SK-N-SH treated with all-trans-retinoic acid at 6 μM for 48 hours (cell line): ENCODE data around the gene NF1.
"Not testable (repeated sequence)": the region's sequence is repeated elsewhere in the genome, so short reads cannot be mapped to it uniquely, and the experiment has no call there.

Experiments
- ATAC-seq: fragments of 200-7000 bp; cut with Tn5 transposase; 3 replicates; pipeline ENCODE4 v1.9.1; 2020; ENCODE audit warnings: mild to moderate bottlenecking, moderate library complexity
- ARNTL ChIP-seq: fragments of 450-650 bp; formaldehyde crosslinking; IDR thresholded peaks from 2 replicates; pipeline ENCODE4 v1.5.0; 2020; ENCODE audit warnings: low read depth, mild to moderate bottlenecking, moderate library complexity, borderline replicate concordance
- BACH2 ChIP-seq: fragments of 250-450 bp; sonication (Bioruptor Pico); IDR thresholded peaks from 2 replicates; pipeline ENCODE4 v1.9.0; 2021; ENCODE audit warnings: mild to moderate bottlenecking, borderline replicate concordance
- CSDC2 ChIP-seq: fragments of 250-450 bp; sonication (Bioruptor Pico); IDR thresholded peaks from 2 replicates; pipeline ENCODE4 v1.5.0; 2020; ENCODE audit warnings: mild to moderate bottlenecking, moderate library complexity
- CSRNP3 ChIP-seq: fragments of 250-450 bp; sonication (Bioruptor Pico); IDR thresholded peaks from 2 replicates; pipeline ENCODE4 v1.5.1; 2021; ENCODE audit warnings: mild to moderate bottlenecking, moderate library complexity
- ESRRG ChIP-seq: fragments of 250-450 bp; sonication (Bioruptor Pico); IDR thresholded peaks from 2 replicates; pipeline ENCODE4 v1.6.1; 2021; ENCODE audit warnings: mild to moderate bottlenecking
- GLIS3 ChIP-seq: fragments of 250-450 bp; sonication (Bioruptor Pico); IDR thresholded peaks from 2 replicates; pipeline ENCODE4 v1.5.0; 2020; ENCODE audit warnings: mild to moderate bottlenecking, moderate library complexity
- ISL1 ChIP-seq: fragments of 250-450 bp; sonication (Bioruptor Pico); IDR thresholded peaks from 2 replicates; pipeline ENCODE4 v2.1.2; 2022; ENCODE audit warnings: mild to moderate bottlenecking, moderate library complexity
- OSR1 ChIP-seq: fragments of 250-450 bp; sonication (Bioruptor Pico); IDR thresholded peaks from 2 replicates; pipeline ENCODE4 v1.8.0; 2022; ENCODE audit warnings: moderate library complexity, mild to moderate bottlenecking, inconsistent platforms
- PATZ1 ChIP-seq: fragments of 250-450 bp; sonication (Bioruptor Pico); IDR thresholded peaks from 2 replicates; pipeline ENCODE4 v1.8.0; 2020; ENCODE audit warnings: mild to moderate bottlenecking, moderate library complexity, borderline replicate concordance
- POU6F1 ChIP-seq: fragments of 250-450 bp; sonication (Bioruptor Pico); IDR thresholded peaks from 2 replicates; pipeline ENCODE4 v1.8.0; 2021; ENCODE audit warnings: low read depth, mild to moderate bottlenecking, moderate library complexity, borderline replicate concordance
- PPARA ChIP-seq: fragments of 250-450 bp; sonication (Bioruptor Pico); IDR thresholded peaks from 2 replicates; pipeline ENCODE4 v1.5.0; 2020; ENCODE audit warnings: mild to moderate bottlenecking, borderline replicate concordance
- RARB ChIP-seq: fragments of 250-450 bp; sonication (Bioruptor Pico); IDR thresholded peaks from 2 replicates; pipeline ENCODE4 v1.8.0; 2021; ENCODE audit warnings: mild to moderate bottlenecking, moderate library complexity
- SNAI2 ChIP-seq: fragments of 250-450 bp; sonication (Bioruptor Pico); IDR thresholded peaks from 2 replicates; pipeline ENCODE4 v1.5.0; 2020; ENCODE audit warnings: mild to moderate bottlenecking, moderate library complexity
- TCF4 ChIP-seq: fragments of 250-450 bp; sonication (Bioruptor Pico); IDR thresholded peaks from 2 replicates; pipeline ENCODE4 v1.8.0; 2021; ENCODE audit warnings: mild to moderate bottlenecking, moderate library complexity, borderline replicate concordance
- TSHZ2 ChIP-seq: fragments of 250-450 bp; sonication (Bioruptor Pico); IDR thresholded peaks from 2 replicates; pipeline ENCODE4 v1.5.0; 2020; ENCODE audit warnings: mild to moderate bottlenecking, moderate library complexity
- ZC3H10 ChIP-seq: fragments of 250-450 bp; sonication (Bioruptor Pico); IDR thresholded peaks from 2 replicates; pipeline ENCODE4 v1.5.1; 2021; ENCODE audit warnings: mild to moderate bottlenecking, moderate library complexity
- ZFP3 ChIP-seq: fragments of 250-450 bp; sonication (Bioruptor Pico); IDR thresholded peaks from 2 replicates; pipeline ENCODE4 v1.5.0; 2020; ENCODE audit warnings: mild to moderate bottlenecking, moderate library complexity
- ZFP30 ChIP-seq: fragments of 450-650 bp; formaldehyde crosslinking; IDR thresholded peaks from 2 replicates; pipeline ENCODE4 v1.5.0; 2022; ENCODE audit warnings: mild to moderate bottlenecking, moderate library complexity
- ZNF565 ChIP-seq: fragments of 450-650 bp; formaldehyde crosslinking; conservative IDR thresholded peaks from 2 replicates; pipeline ENCODE4 v1.5.0; 2020; ENCODE audit warnings: low read depth, mild to moderate bottlenecking, moderate library complexity
- ZNF8 ChIP-seq: fragments of 450-650 bp; formaldehyde crosslinking; IDR thresholded peaks from 2 replicates; pipeline ENCODE4 v1.5.0; 2020; ENCODE audit warnings: mild to moderate bottlenecking, moderate library complexity

NF1 gene

GRCh38 chr17:31111183-31111582, 16.4 kb downstream of the NF1 start:
- TF ChIP-seq CSRNP3 (CRISPR knock-in tag): no peak
- TF ChIP-seq CSDC2: no peak
- TF ChIP-seq ZFP30: no peak
- no peak for TF ChIP-seq ESRRG
- TF ChIP-seq GLIS3: no peak
- no peak for TF ChIP-seq BACH2 (CRISPR knock-in tag)

GRCh38 chr17:31112001-31112661, 17.4 kb downstream of the NF1 start:
- ATAC-seq: no peak

More at GRCh38 chr17:31111183-31111582, 16.4 kb downstream of the NF1 start:
- ATAC-seq: no peak

GRCh38 chr17:31113368-31113767, 18.6 kb downstream of the NF1 start:
- ATAC-seq: not testable (repeated sequence)

More at GRCh38 chr17:31112001-31112661, 17.4 kb downstream of the NF1 start:
- TF ChIP-seq ZNF8 (CRISPR knock-in tag) (no peak), TCF4 (CRISPR knock-in tag) (no peak), POU6F1 (no peak)
- TF ChIP-seq, all 23 proteins: peak for 0

DNA sequence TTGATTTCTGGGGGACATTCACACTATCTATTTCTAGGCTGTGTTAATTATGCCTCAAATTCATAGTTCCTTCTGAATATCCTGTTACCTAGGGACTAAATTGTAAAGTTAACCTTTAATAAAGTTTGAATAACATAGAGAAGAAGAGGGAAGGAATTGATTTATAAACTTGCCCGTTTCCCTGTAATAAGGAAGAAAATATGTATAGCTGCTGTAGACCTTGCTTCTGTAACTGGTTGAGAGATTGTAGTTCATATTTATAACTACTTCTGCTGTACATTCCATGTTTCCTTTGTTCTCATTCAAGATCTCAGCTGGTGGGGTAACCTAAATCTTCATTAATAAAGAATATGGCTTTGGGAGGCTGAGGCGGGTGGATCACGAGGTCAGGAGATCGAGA, 19.2 kb downstream of the NF1 start:
- no peak for ATAC-seq
- TF ChIP-seq TCF4 (CRISPR knock-in tag) (no peak), PPARA (CRISPR knock-in tag) (no peak), ARNTL (CRISPR knock-in tag) (no peak), PATZ1 (CRISPR knock-in tag) (no peak), BACH2 (CRISPR knock-in tag) (no peak), CSDC2 (no peak), ISL1 (CRISPR knock-in tag) (no peak), ZC3H10 (CRISPR knock-in tag) (no peak), TSHZ2 (CRISPR knock-in tag) (no peak), POU6F1 (no peak), RARB (CRISPR knock-in tag) (no peak), ZNF8 (CRISPR knock-in tag) (no peak), OSR1 (no peak), ZNF565 (no peak), ESRRG (no peak), SNAI2 (no peak), ZFP3 (CRISPR knock-in tag) (no peak), ZFP30 (no peak)
